DMS 273 (cell line): ENCODE measurements around the gene STAMBP.
"Not testable (repeated sequence)": the region's sequence is repeated elsewhere in the genome, so short reads cannot be mapped to it uniquely, and the experiment has no call there.

ENCODE experiments used
- DNase-seq: peaks from one replicate; lab custom pipeline; 2025; ENCODE audit not compliant: unreplicated experiment; lab: John Stamatoyannopoulos, UW

The STAMBP gene

GRCh38 chr2:73836141-73836943, 7.6 kb downstream of the STAMBP start:
- no peak for DNase-seq

- DNase-seq = no peak
Observed at GRCh38 chr2:73837847-73838585, 9.3 kb downstream of the STAMBP start.

- no peak for DNase-seq
Observed at GRCh38 chr2:73838889-73839534, 10.3 kb downstream of the STAMBP start.

GRCh38 chr2:73839653-73840411, 11.1 kb downstream of the STAMBP start:
- no peak for DNase-seq

GRCh38 chr2:73841912-73842738, 13.4 kb downstream of the STAMBP start:
- DNase-seq = no peak

GRCh38 chr2:73842739-73843019, 13.9 kb downstream of the STAMBP start:
- DNase-seq = no peak

- no peak for DNase-seq
Observed at GRCh38 chr2:73844087-73844486, 15.3 kb downstream of the STAMBP start.

GRCh38 chr2:73850009-73850408, 21.2 kb downstream of the STAMBP start:
- peak; percentile 55 for DNase-seq

GRCh38 chr2:73851274-73851673, 22.5 kb downstream of the STAMBP start:
- peak; percentile 65 for DNase-seq

GRCh38 chr2:73852020-73852419, 23.3 kb downstream of the STAMBP start:
- no peak for DNase-seq

- DNase-seq = no peak
Observed at GRCh38 chr2:73855526-73855925, 26.8 kb downstream of the STAMBP start.

- DNase-seq = no peak
Observed at GRCh38 chr2:73856214-73856613, 27.5 kb downstream of the STAMBP start.

GRCh38 chr2:73859721-73860586, 31.2 kb downstream of the STAMBP start:
- no peak for DNase-seq

GRCh38 chr2:73862987-73863386, 34.2 kb downstream of the STAMBP start:
- no peak for DNase-seq

GRCh38 chr2:73868204-73868978, 39.6 kb downstream of the STAMBP start:
- no peak for DNase-seq

- DNase-seq = peak; percentile 44
Observed at GRCh38 chr2:73870084-73870483, 41.3 kb downstream of the STAMBP start.

- no peak for DNase-seq
Observed at GRCh38 chr2:73877071-73877802, 48.5 kb downstream of the STAMBP start.

GRCh38 chr2:73877984-73878383, 49.2 kb downstream of the STAMBP start:
- DNase-seq = not testable (repeated sequence)
